Gastroesophageal sphincter (tissue), 4 donors: ENCODE results near the gene LCE2D. TPM values are rescaled to one million over a fixed set of nuclear protein-coding genes. Genes with fewer than 3 reads are reported as not detected.

Experiments
- ATAC-seq: fragments of 150-250 bp; one replicate; pipeline ENCODE4 v1.9.1; 2016; ENCODE audit warnings: mild to moderate bottlenecking, moderate library complexity
- H3K27ac ChIP-seq, 4 donors: fragments of 200-600 bp; sonication (generic) in 3 of 4; 1 replicate in 3 of 4; 2 replicates in 1 of 4; pipeline ENCODE4 v1.5.1; 2016 to 2019
- H3K27me3 ChIP-seq: fragments of 200-600 bp; sonication (generic); one replicate; pipeline ENCODE4 v1.5.1; 2019
- H3K36me3 ChIP-seq, 2 donors: fragments of 200-600 bp; sonication (generic); one replicate each; pipeline ENCODE4 v1.5.1; 2019; ENCODE audit warnings: control low read depth in 1 of 2
- H3K4me1 ChIP-seq, 3 donors: fragments of 200-600 bp; sonication (generic); 1 replicate in 2 of 3; 2 replicates in 1 of 3; pipeline ENCODE4 v1.5.1; 2016 to 2019; ENCODE audit warnings: control low read depth in 2 of 3
- H3K4me3 ChIP-seq, 2 donors: fragments of 200-600 bp; sonication (generic); one replicate each; pipeline ENCODE4 v1.5.1; 2019; ENCODE audit warnings: mild to moderate bottlenecking in 1 of 2, moderate library complexity in 1 of 2
- H3K9me3 ChIP-seq, 3 donors: fragments of 200-600 bp; sonication (generic); one replicate each; pipeline ENCODE4 v1.5.1; 2017 to 2019; ENCODE audit warnings: control low read depth in 2 of 3
- EP300 ChIP-seq: sonication (generic); formaldehyde crosslinking; IDR thresholded peaks from one replicate; pipeline ENCODE4 v1.6.1; 2017; ENCODE audit warnings: antibody characterized with exemption, mild to moderate bottlenecking
- POLR2A ChIP-seq, 2 donors: fragments of 450-650 bp; IDR thresholded peaks; one replicate each; pipeline ENCODE4 v1.6.1; 2017; ENCODE audit warnings: antibody characterized with exemption in 2 of 2, mild to moderate bottlenecking in 2 of 2, moderate library complexity in 1 of 2
- POLR2AphosphoS5 ChIP-seq: sonication (generic); formaldehyde crosslinking; IDR thresholded peaks from one replicate; pipeline ENCODE4 v1.6.1; 2017; ENCODE audit warnings: antibody characterized with exemption
- WGBS, 2 donors: methylation state at CpG; one replicate each; pipeline ENCODE4 v1.1.5; 2018; ENCODE audit warnings: low coverage in 1 of 2; 5-methylcytosine and 5-hydroxymethylcytosine counted together
- total RNA-seq, 4 donors: library from RNA; depleted of rRNA; stranded (reverse); fragments of >200 nt; gene quantifications; one replicate each; pipeline ENCODE4 v1.1.0, GENCODE V29; 2016
- TF ChIP-seq, protein P1 (sequence below), 4 experiments: fragments of 200-600 bp in 2 of 4; fragments of 450-650 bp in 2 of 4; sonication (generic) in 1 of 4; IDR thresholded peaks; one replicate each; pipeline ENCODE4 v1.5.1; 2017 to 2019; ENCODE audit warnings: antibody characterized with exemption in 4 of 4, mild to moderate bottlenecking in 2 of 4, moderate library complexity in 2 of 4

LCE2D gene, protein sequence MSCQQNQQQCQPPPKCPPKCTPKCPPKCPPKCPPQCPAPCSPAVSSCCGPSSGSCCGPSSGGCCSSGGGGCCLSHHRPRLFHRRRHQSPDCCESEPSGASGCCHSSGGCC
- total RNA-seq, result not detected

DNA sequence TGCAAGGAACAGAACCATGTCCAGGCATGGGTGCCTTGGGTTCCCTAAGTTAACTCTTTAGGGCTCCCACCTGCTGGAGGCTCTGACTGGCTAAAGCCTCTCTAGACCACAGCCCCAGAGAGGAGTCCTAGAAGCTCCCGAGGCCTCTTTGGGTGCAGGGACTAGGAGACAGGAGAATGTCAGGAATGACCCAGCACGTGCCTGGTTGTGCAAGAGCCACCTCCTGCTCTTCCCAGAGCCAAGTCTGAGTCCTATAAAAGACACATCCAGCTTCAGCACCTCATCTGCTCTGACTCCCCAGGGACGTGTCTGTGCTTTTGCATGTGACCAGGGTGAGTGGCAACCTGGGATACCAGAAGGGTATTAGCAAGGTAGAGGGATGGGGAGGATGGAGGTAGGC, at the start of gene LCE2D:
LCE2D (plus strand) TSS at position 283 of the 400 bp plus-strand sequence. CDS start 726 bp downstream, outside the sequence.
- H3K9me3 ChIP-seq, result no peaks in the 10 kb centered on the region
- H3K4me1 ChIP-seq, result no peaks in the 10 kb centered on the region
- H3K27me3 ChIP-seq, result no peaks in the 10 kb centered on the region
- no peaks in the 10 kb centered on the region for H3K36me3 ChIP-seq
- TF ChIP-seq POLR2AphosphoS5, result no peak
- no peak for TF ChIP-seq EP300
- TF ChIP-seq, protein P1, sequence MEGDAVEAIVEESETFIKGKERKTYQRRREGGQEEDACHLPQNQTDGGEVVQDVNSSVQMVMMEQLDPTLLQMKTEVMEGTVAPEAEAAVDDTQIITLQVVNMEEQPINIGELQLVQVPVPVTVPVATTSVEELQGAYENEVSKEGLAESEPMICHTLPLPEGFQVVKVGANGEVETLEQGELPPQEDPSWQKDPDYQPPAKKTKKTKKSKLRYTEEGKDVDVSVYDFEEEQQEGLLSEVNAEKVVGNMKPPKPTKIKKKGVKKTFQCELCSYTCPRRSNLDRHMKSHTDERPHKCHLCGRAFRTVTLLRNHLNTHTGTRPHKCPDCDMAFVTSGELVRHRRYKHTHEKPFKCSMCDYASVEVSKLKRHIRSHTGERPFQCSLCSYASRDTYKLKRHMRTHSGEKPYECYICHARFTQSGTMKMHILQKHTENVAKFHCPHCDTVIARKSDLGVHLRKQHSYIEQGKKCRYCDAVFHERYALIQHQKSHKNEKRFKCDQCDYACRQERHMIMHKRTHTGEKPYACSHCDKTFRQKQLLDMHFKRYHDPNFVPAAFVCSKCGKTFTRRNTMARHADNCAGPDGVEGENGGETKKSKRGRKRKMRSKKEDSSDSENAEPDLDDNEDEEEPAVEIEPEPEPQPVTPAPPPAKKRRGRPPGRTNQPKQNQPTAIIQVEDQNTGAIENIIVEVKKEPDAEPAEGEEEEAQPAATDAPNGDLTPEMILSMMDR (IDR thresholded peaks at IDR 0.05), result no peak
- no peak for TF ChIP-seq POLR2A (IDR thresholded peaks at IDR 0.05)
- ATAC-seq, result no peak
- no peak within 1 kb of the TSS for H3K4me3 ChIP-seq
- 48 to 70% methylated on average over 2 to 3 of the region's 3 CpGs for WGBS, 2 donors
- no peak within 1 kb of the TSS for H3K27ac ChIP-seq

DNA sequence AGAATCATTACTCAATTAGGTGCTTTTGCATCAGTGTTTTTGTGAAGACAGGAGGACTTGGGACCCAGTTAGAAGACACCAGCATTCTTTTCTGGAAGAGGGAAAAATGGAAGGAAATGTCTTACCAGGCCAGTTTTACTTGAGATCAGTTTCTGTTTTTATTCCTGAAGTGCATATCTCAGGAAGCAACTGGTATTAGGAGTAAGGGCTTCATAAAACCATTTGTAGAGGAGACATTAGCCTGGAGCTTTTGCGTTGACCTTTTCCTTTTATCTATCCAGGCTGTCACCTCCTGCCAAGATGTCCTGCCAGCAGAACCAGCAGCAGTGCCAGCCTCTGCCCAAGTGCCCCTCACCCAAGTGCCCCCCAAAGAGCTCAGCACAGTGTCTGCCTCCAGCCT, 49.7 kb upstream of the LCE2D start, which contains the start of gene LCE3B:
LCE3B (plus strand) TSS at position 301 of the 400 bp plus-strand sequence; CDS start at position 301, 0 bp downstream.
- H3K4me1 ChIP-seq, result no peaks in the 10 kb centered on the region
- no peak within 1 kb of the TSS for H3K27ac ChIP-seq
- peaks cover 0 to 14% (median 0%) of the 10 kb centered on the region in 3 donors for H3K9me3 ChIP-seq
- H3K36me3 ChIP-seq, result no peaks in the 10 kb centered on the region
- no peak for ATAC-seq
- H3K4me3 ChIP-seq, result no peak within 1 kb of the TSS
- H3K27me3 ChIP-seq, result no peaks in the 10 kb centered on the region
- WGBS, 2 donors, result no CpG with 5 or more reads among the region's 1 CpG
- TF ChIP-seq, protein P1 (IDR thresholded peaks at IDR 0.05), result no peak
- TF ChIP-seq POLR2AphosphoS5 (no peak), POLR2A (IDR thresholded peaks at IDR 0.05) (no peak), EP300 (no peak)

DNA sequence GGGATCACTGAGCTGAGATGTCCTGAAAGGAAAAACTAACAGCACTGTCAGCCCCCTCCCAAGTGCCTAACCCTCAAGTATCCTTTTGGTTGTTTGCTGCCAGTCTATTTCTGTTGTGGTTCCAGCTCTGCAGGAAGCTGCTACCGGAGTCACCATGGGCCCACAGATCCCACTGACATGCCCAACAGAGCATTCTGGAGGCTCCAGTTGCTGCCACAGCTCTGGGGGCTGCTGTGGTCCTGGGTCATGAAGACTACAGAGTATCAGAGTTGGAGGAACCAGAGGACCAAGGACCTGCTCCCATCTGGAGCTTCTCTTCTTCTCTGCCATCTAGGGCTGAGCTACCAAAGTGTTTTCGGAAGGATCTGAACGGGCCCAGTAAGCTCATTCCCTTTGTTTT, 41.2 kb upstream of the LCE2D start:
- peaks cover 19% of the 10 kb centered on the region for H3K27me3 ChIP-seq
- no peak for ATAC-seq
- H3K4me3 ChIP-seq, result no peak overlapping the region

DNA sequence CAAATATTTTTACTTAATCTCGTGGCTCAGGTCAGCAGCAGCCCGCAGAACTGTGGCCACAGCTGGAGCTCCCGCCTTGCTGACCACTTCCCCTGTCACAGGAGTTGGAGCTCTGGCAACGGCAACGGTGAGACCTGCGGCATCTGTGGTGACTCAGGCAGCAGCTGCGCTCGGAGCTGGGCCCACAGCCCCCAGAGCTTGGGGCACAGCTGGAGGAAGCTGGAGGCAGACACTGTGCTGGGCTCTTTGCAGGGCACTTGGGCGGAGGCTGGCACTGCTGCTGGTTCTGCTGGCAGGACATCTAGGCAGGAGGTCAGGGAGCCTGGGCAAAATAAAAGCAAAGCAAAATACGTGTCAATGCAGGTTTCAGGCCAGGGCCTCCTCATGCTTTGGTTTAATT, 40.4 kb upstream of the LCE2D start, which contains the start of gene LCE3A:
LCE3A (minus strand) TSS at position 301 of the 400 bp plus-strand sequence; CDS start at position 301, 0 bp downstream.
- Histone ChIP-seq H3K27ac (no peak within 1 kb of the TSS), H3K4me1 (no peaks in the 10 kb centered on the region), H3K9me3 (peaks cover 0 to 22% (median 0%) of the 10 kb centered on the region in 3 donors), H3K36me3 (no peaks in the 10 kb centered on the region), H3K4me3 (no peak within 1 kb of the TSS), H3K27me3 (peaks cover 19% of the 10 kb centered on the region)
- WGBS, 2 donors, result 55 to 63% methylated on average over 2 to 3 of the region's 10 CpGs
- TF ChIP-seq POLR2AphosphoS5, result no peak
- TF ChIP-seq, protein P1 (IDR thresholded peaks at IDR 0.05), result no peak
- TF ChIP-seq EP300, result no peak
- no peak for TF ChIP-seq POLR2A (IDR thresholded peaks at IDR 0.05)
- ATAC-seq, result no peak

More for the DNA sequence above, 41.2 kb upstream of the LCE2D start:
- 84% methylated on average over 3 of the region's 3 CpGs; no CpG with 5 or more reads in 1 of the 2 donors for WGBS, 2 donors
- Histone ChIP-seq H3K36me3 (no peaks in the 10 kb centered on the region), H3K9me3 (peaks cover 0 to 29% (median 0%) of the 10 kb centered on the region in 3 donors), H3K27ac (no peak overlapping the region), H3K4me1 (no peaks in the 10 kb centered on the region)
- TF ChIP-seq EP300, result no peak

DNA sequence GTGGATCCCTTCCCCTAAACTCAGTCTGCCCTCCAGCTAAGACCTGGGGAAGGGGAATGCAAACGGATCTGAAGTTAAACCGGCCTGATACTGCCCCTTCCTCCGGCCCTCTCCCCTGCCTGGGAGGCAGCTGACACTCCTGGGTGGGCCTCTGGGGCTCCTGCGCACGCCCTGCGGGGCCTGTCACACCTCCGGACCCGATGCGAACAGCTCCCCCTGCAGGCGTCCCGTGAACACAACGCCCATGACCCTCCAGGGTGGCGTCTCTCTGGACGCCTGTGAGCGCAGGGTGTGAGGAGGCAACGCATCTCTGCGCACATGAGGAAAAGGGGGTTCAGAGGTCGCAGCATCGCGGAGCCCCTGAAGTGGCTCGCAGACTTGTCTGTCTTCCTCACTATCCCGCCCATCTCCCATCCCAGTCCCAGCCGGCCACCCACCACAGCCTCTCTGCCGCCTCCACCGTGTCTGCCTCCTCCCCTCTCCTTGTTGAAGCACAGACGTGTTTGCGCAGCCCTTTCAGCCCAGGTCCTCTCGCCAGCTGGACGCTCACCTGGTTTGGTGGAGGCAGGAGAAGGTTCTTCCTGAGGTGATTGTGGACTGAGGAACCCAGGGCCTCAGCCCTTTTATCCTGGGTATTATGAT, 39.9 kb upstream of the LCE2D start:
- Histone ChIP-seq H3K4me3 (no peak overlapping the region), H3K4me1 (no peaks in the 10 kb centered on the region), H3K27ac (no peak overlapping the region), H3K27me3 (peaks cover 19% of the 10 kb centered on the region), H3K9me3 (peaks cover 0 to 17% (median 0%) of the 10 kb centered on the region in 3 donors), H3K36me3 (no peaks in the 10 kb centered on the region)
- ATAC-seq, result no peak
- WGBS, 2 donors, result 48 to 50% methylated on average over 7 to 9 of the region's 29 CpGs
- TF ChIP-seq EP300, result no peak
- no peak for TF ChIP-seq POLR2AphosphoS5
- no peak for TF ChIP-seq POLR2A (IDR thresholded peaks at IDR 0.05)
- TF ChIP-seq, protein P1 (IDR thresholded peaks at IDR 0.05), result no peak
